ENCODE data around the gene TOP2A.

- no peak for TF ChIP-seq POLR2A (IDR thresholded peaks at IDR 0.05)
- TF ChIP-seq, protein P1, sequence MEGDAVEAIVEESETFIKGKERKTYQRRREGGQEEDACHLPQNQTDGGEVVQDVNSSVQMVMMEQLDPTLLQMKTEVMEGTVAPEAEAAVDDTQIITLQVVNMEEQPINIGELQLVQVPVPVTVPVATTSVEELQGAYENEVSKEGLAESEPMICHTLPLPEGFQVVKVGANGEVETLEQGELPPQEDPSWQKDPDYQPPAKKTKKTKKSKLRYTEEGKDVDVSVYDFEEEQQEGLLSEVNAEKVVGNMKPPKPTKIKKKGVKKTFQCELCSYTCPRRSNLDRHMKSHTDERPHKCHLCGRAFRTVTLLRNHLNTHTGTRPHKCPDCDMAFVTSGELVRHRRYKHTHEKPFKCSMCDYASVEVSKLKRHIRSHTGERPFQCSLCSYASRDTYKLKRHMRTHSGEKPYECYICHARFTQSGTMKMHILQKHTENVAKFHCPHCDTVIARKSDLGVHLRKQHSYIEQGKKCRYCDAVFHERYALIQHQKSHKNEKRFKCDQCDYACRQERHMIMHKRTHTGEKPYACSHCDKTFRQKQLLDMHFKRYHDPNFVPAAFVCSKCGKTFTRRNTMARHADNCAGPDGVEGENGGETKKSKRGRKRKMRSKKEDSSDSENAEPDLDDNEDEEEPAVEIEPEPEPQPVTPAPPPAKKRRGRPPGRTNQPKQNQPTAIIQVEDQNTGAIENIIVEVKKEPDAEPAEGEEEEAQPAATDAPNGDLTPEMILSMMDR (IDR thresholded peaks at IDR 0.05), result no peak
Observed at GRCh38 chr17:40456396-40456951, 38.8 kb upstream of the TOP2A start.

Data from testis (tissue), 2 donors.